GM12891 (cell line): Measurements from ENCODE around the gene ETF1.

Experiments used
- DNase-seq: peaks from one replicate; pipeline ENCODE4 v3.0.0; 2011; ENCODE audit warnings: low spot score; ENCODE audit not compliant: insufficient read length
- FAIRE-seq: peaks from 2 replicates; lab custom pipeline; 2011; peaks lifted over from hg19 to GRCh38; lab: Jason Lieb, UNC
- PAX5 ChIP-seq: IDR thresholded peaks from 2 replicates; pipeline ENCODE4 v1.6.1; 2011; ENCODE audit warnings: low read length, moderate library complexity, mild to moderate bottlenecking; ENCODE audit not compliant: insufficient read depth, severe bottlenecking
- POLR2A ChIP-seq: IDR thresholded peaks from 2 replicates; pipeline ENCODE4 v1.6.1; 2011; ENCODE audit warnings: low read depth, low read length, control low read depth
- POLR2AphosphoS5 ChIP-seq: IDR thresholded peaks from 2 replicates; pipeline ENCODE4 v1.6.1; 2011; ENCODE audit warnings: low read depth, low read length, control low read depth
- POU2F2 ChIP-seq: IDR thresholded peaks from 2 replicates; pipeline ENCODE4 v1.6.1; 2011; ENCODE audit warnings: low read depth, mild to moderate bottlenecking, control low read depth, low read length, moderate library complexity
- SPI1 ChIP-seq: IDR thresholded peaks from 2 replicates; pipeline ENCODE4 v1.6.1; 2011; ENCODE audit warnings: low read depth, low read length, control low read depth
- TAF1 ChIP-seq: IDR thresholded peaks from 2 replicates; pipeline ENCODE4 v1.6.1; 2011; ENCODE audit warnings: low read depth, low read length, control low read depth

The ETF1 gene

GRCh38 chr5:138533973-138534941, 8.8 kb downstream of the ETF1 start:
- FAIRE-seq, result no peak
- no peak for DNase-seq
- no peak for TF ChIP-seq POLR2AphosphoS5
- no peak for TF ChIP-seq PAX5
- TF ChIP-seq TAF1, result no peak
- no peak for TF ChIP-seq POU2F2
- no peak for TF ChIP-seq SPI1

DNA sequence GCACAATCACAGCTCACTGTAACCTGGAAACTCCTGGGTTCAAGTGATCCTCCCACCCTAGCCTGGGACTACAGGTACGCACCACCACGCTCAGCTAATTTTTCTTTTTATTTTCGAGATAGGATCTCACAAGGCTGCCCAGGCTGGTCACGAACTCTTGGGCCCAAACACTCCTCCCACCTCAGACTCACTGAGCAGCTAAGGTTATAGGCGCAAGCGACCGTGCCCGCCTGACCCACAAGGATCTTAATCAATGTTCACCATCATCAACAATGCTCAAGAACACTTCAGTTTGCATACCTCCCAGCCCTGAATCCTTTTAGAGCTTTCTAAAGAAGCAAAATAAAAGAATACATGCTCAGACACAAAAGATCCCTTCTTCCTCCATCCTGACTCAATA, 13.2 kb downstream of the ETF1 start:
- no peak for TF ChIP-seq TAF1
- no peak for TF ChIP-seq POLR2AphosphoS5
- no peak for TF ChIP-seq POU2F2
- TF ChIP-seq PAX5, result no peak
- no peak for TF ChIP-seq POLR2A
- TF ChIP-seq SPI1, result no peak
- FAIRE-seq (no peak), DNase-seq (no peak)

GRCh38 chr5:138528744-138529469, 14.1 kb downstream of the ETF1 start:
- no peak for DNase-seq
- TF ChIP-seq POLR2AphosphoS5 (no peak), POU2F2 (no peak), PAX5 (no peak), SPI1 (no peak), POLR2A (no peak), TAF1 (no peak)
- FAIRE-seq, result no peak

GRCh38 chr5:138528208-138528607, 14.8 kb downstream of the ETF1 start:
- TF ChIP-seq POLR2A, result no peak
- no peak for DNase-seq
- no peak for FAIRE-seq

- FAIRE-seq (no peak), DNase-seq (no peak)
These were observed 15.9 kb downstream of the ETF1 start for GRCh38 chr5:138527170-138527569.

DNA sequence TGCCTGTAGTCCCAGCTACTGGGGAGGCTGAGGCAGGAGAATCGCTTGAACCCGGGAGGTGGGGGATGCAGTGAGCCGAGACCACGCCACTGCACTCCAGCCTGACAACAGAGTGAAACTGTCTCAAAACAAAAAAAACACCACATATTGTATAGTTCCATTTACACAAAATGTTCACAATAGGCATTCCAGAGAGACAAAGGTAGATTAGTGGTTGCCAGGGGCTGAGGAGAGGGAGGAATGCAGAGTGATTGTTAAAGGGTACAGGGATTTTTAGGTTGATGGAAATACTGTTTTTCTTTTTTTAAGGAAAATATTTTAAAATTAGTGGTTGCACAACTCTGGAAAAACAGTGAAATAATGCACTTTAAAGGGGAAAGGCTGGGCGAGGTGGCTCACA, 19.6 kb downstream of the ETF1 start:
- TF ChIP-seq POLR2AphosphoS5, result no peak
- TF ChIP-seq POLR2A, result no peak
- no peak for TF ChIP-seq PAX5
- no peak for TF ChIP-seq TAF1
- TF ChIP-seq SPI1, result no peak
- no peak for TF ChIP-seq POU2F2
- DNase-seq, result no peak

More at GRCh38 chr5:138527170-138527569, 15.9 kb downstream of the ETF1 start:
- TF ChIP-seq POU2F2, result no peak
- no peak for TF ChIP-seq POLR2AphosphoS5
- TF ChIP-seq SPI1, result no peak
- no peak for TF ChIP-seq TAF1
- TF ChIP-seq POLR2A, result no peak
- TF ChIP-seq PAX5, result no peak

DNA sequence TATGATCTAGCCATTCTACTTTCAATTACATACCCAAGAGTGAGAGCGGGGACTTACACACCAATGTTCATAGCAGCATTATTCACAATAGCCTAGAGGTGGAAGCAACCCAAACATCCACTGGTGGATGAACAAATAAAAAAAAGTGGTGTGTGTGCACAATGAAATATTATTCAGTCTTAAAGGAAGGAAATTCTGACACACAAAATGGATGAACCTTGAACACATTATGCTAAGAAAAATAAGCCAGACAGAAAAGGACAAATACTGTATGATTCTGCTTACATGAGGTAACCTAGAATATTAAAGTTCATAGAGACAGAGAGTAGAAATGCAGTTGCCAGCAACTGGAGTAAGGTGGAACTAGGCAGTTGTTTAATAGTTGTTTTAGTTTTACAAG, 22.1 kb downstream of the ETF1 start:
- FAIRE-seq (no peak), DNase-seq (no peak)
- TF ChIP-seq SPI1, result no peak
- TF ChIP-seq PAX5, result no peak
- TF ChIP-seq POLR2AphosphoS5, result peak; percentile 26; the same call in 1 of the 2 replicates
- TF ChIP-seq POU2F2, result no peak

More for the DNA sequence above, 19.6 kb downstream of the ETF1 start:
- no peak for FAIRE-seq

DNA sequence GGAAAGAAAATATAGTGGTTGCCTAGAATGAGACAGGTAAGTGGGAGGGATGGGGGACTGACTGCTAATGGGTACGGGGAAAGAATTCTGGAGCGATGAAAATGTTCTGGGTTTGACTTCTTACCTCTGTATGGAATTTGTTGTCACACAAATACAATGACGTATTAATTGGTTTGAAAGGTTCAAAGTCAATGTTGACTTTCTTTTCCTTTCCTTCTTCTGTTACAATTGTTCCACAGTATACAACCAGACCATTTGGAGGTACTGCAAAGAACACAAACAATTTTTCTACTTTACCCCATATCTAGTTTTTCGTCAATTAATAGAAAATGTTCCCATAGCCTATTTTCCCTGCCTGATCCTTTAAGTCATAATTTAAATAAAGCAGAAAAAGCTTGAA, 25.6 kb downstream of the ETF1 start:
- DNase-seq (no peak), FAIRE-seq (no peak)
- no peak for TF ChIP-seq SPI1
- no peak for TF ChIP-seq TAF1
- TF ChIP-seq POU2F2, result no peak
- TF ChIP-seq POLR2AphosphoS5, result no peak
- TF ChIP-seq PAX5, result no peak
- TF ChIP-seq POLR2A, result no peak

DNA sequence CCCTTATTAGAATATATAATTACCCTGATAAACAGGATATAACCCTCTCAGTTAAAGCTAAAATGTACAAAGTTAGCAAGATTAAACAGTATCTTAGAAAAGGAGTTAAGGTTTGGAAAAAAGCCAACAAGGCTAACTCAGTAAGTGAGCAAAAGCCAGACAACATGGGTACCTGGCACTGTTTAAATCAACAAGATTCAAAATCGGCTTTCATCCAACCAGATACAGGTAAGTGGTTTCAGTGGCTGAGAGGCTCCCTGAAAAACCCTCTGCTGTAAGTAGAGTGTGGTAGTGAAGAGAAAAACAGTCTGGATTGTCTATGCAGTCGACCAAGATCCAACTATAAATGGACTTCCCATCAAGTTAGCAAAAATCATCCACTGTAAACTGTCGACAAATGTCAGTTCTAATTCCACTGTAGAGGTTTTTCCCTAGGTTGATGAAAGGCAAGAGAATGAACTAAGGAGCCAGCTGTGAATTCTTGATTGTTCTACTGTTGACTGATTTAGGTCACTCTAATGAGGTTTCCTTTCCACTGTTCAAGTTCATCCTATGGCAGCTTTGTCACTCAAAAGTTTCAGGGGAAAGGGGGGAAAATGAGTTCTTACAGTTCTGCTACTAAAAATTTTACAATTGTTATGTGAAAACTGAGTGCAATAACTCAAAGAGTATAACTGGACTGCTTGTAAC, 27.3 kb downstream of the ETF1 start:
- TF ChIP-seq POU2F2 (no peak), TAF1 (no peak), PAX5 (no peak), SPI1 (no peak), POLR2AphosphoS5 (no peak), POLR2A (no peak)

More for the DNA sequence above, 27.3 kb downstream of the ETF1 start:
- DNase-seq, result no peak
- no peak for FAIRE-seq
